H4 (cell line): ENCODE measurements around the gene PPP1R2. TPM values are rescaled to one million over a fixed set of nuclear protein-coding genes. Genes with fewer than 3 reads are reported as not detected.

Experiments
- total RNA-seq: library from RNA; depleted of rRNA; stranded (reverse); fragments of >200 nt; shearing (Covaris generic); gene quantifications from 2 replicates; pipeline ENCODE4 v1.2.3, GENCODE V29; 2014; rRNA removed

PPP1R2 gene
- total RNA-seq, 1 experiment from 2014 or later = 51.2 TPM

Other genes starting within 250 kb of the PPP1R2 start
- 26.1 and 32.4 TPM in 2 replicates for gene ACAP2, start 100.3 kb downstream of the PPP1R2 start, total RNA-seq
- 0.12 TPM in 1 of 2 replicates, not detected in the other for gene APOD, start 40.6 kb upstream of the PPP1R2 start, total RNA-seq
- gene MUC20, start 177.7 kb upstream of the PPP1R2 start, total RNA-seq = 0.17 and 0.39 TPM in 2 replicates